PC-9 (cell line): ENCODE data around the gene SLC22A13. TPM values are rescaled to one million over a fixed set of nuclear protein-coding genes. Genes with fewer than 3 reads are reported as not detected.

Experiments used
- Bru-seq: library from RNA; stranded (reverse); fragments of 400-500 nt; gene quantifications from one replicate; lab custom pipeline; 2021; lab: Mats Ljungman, UMichigan
- BruChase-seq, 2 experiments: library from RNA; stranded (reverse); fragments of 400-500 nt; gene quantifications; one replicate each; lab custom pipeline; 2021; lab: Mats Ljungman, UMichigan
- BruUV-seq: library from RNA; stranded (reverse); fragments of 400-500 nt; replicated peaks from 2 replicates; lab custom pipeline; 2021; lab: Mats Ljungman, UMichigan
- CTCF ChIA-PET: fragments of 300-600 bp; sonication (Branson Sonifier 250); formaldehyde crosslinking; loops from one replicate; lab custom pipeline; 2022; ENCODE audit warnings: antibody characterized with exemption; lab: Charles Lee
- POLR2A ChIA-PET: fragments of 300-600 bp; sonication (Branson Sonifier 250); formaldehyde crosslinking; loops from one replicate; lab custom pipeline; 2022; ENCODE audit warnings: antibody characterized with exemption; ENCODE audit not compliant: unreplicated experiment; lab: Charles Lee
- DNase-seq, 2 experiments: peaks; one replicate each; pipeline versions ENCODE4 v3.0.0 to v3.0.0-alpha.2; 2015 to 2022; ENCODE audit warnings: mixed read lengths in 1 of 2
- H2AFZ ChIP-seq: fragments of 200-600 bp; sonication (generic); 2 replicates; pipeline ENCODE4 v1.8.1; 2017; ENCODE audit warnings: antibody characterized with exemption
- H3F3A ChIP-seq: fragments of 200-600 bp; sonication (generic); 2 replicates; pipeline ENCODE4 v1.8.1; 2017; ENCODE audit warnings: antibody characterized with exemption, mild to moderate bottlenecking, low read depth; ENCODE audit not compliant: insufficient read depth
- H3K27ac ChIP-seq: fragments of 200-600 bp; sonication (generic); 2 replicates; pipeline ENCODE4 v1.6.1; 2016; ENCODE audit warnings: mixed run types
- H3K27me3 ChIP-seq: fragments of 200-600 bp; sonication (generic); 2 replicates; pipeline ENCODE4 v1.6.1; 2016; ENCODE audit warnings: low read depth, mixed run types; ENCODE audit not compliant: insufficient read depth
- H3K36me3 ChIP-seq: fragments of 200-600 bp; sonication (generic); 2 replicates; pipeline ENCODE4 v1.6.1; 2016; ENCODE audit warnings: low read depth, mixed run types
- H3K4me1 ChIP-seq: fragments of 200-600 bp; sonication (generic); replicated peaks from 2 replicates; pipeline ENCODE4 v1.6.1; 2016; ENCODE audit warnings: mixed run types; ENCODE audit not compliant: insufficient read depth
- H3K4me2 ChIP-seq: fragments of 200-600 bp; sonication (generic); 2 replicates; pipeline ENCODE4 v1.6.1; 2017; ENCODE audit warnings: mixed run types
- H3K4me3 ChIP-seq: fragments of 200-600 bp; sonication (generic); 2 replicates; pipeline ENCODE4 v1.6.1; 2016; ENCODE audit warnings: mixed run types
- H3K79me2 ChIP-seq: fragments of 200-600 bp; sonication (generic); 2 replicates; pipeline ENCODE4 v1.6.1; 2017; ENCODE audit warnings: low read depth, mixed run types
- H3K9me2 ChIP-seq: fragments of 200-600 bp; sonication (generic); 2 replicates; pipeline ENCODE4 v1.8.1; 2017; ENCODE audit warnings: mild to moderate bottlenecking; ENCODE audit not compliant: insufficient read depth
- H3K9me3 ChIP-seq: fragments of 200-600 bp; sonication (generic); 2 replicates; pipeline ENCODE4 v1.8.1; 2016; ENCODE audit warnings: low read depth; ENCODE audit not compliant: insufficient read depth
- H4K20me1 ChIP-seq: fragments of 200-600 bp; sonication (generic); 2 replicates; pipeline ENCODE4 v1.8.1; 2017; ENCODE audit not compliant: insufficient read depth
- CTCF ChIP-seq: fragments of 200-600 bp; sonication (generic); conservative IDR thresholded peaks from 2 replicates; pipeline ENCODE4 v1.6.1; 2017; ENCODE audit warnings: mixed run types, antibody characterized with exemption, mild to moderate bottlenecking, moderate library complexity
- EZH2 ChIP-seq: fragments of 200-600 bp; sonication (generic); IDR thresholded peaks from 2 replicates; pipeline ENCODE4 v1.8.0; 2017; ENCODE audit warnings: antibody characterized with exemption, low read depth
- intact Hi-C: fragments of 100-400 bp; cut with micrococcal nuclease; formaldehyde crosslinking; loops from one replicate; pipeline ENCODE4 v1.10.0; 2022; ENCODE audit not compliant: unreplicated experiment
- long read RNA-seq: library from polyadenylated mRNA; stranded (forward); transcript quantifications from one replicate; pipeline ENCODE4 v2.0.0, GENCODE V29; 2022
- total RNA-seq: library from RNA; stranded (reverse); gene quantifications from 2 replicates; pipeline ENCODE4 v1.2.3, GENCODE V29; 2021

Gene SLC22A13
- total RNA-seq (0.40 and 0.44 TPM in 2 replicates), Bru-seq, nascent RNA (percentile 50 among the genes with signal in this experiment), BruChase-seq, experiment 1, labeled RNA remaining after a 2-hour chase (percentile 44 among the genes with signal in this experiment), BruChase-seq, experiment 2, labeled RNA remaining after a 6-hour chase (percentile 32 among the genes with signal in this experiment)
- long read RNA-seq: 0 reads

GRCh38 chr3:38265604-38266307 is at the start of gene SLC22A13:
TSS of gene SLC22A13 (plus strand) at chr3:38265812. CDS start at chr3:38265861, 49 bp downstream.
- H3K9me2 ChIP-seq: no peaks in the 10 kb centered on the region
- no peaks in the 10 kb centered on the region for H4K20me1 ChIP-seq
- intact Hi-C loops: no loop called here
- no peaks in the 10 kb centered on the region for H3K79me2 ChIP-seq
- no peaks in the 10 kb centered on the region for H3K27me3 ChIP-seq
- DNase-seq: no peak
- H3K27ac ChIP-seq: no peak within 1 kb of the TSS
- no peak within 1 kb of the TSS for H3K4me2 ChIP-seq
- no peaks in the 10 kb centered on the region for H3K36me3 ChIP-seq
- ChIA-PET POLR2A (no interaction called here), CTCF (no interaction called here)
- no TSS peak for BruUV-seq
- no peak within 1 kb of the TSS for H3K4me3 ChIP-seq
- no peaks in the 10 kb centered on the region for H3F3A ChIP-seq
- no peak within 1 kb of the TSS for H2AFZ ChIP-seq
- no peaks in the 10 kb centered on the region for H3K4me1 ChIP-seq
- TF ChIP-seq CTCF: no peak
- TF ChIP-seq EZH2: no peak
- no peaks in the 10 kb centered on the region for H3K9me3 ChIP-seq

- H2AFZ ChIP-seq: no peak overlapping the region
- POLR2A ChIA-PET: interaction anchor here (0.5 kb wide), 1 partner anchor 27 kb away, joined by 3 read pairs; no protein-coding TSS in a partner anchor
- no peak overlapping the region for H3K27ac ChIP-seq
- no peak overlapping the region for H3K4me2 ChIP-seq
- intact Hi-C loops: no loop called here
- peaks cover under 1% of the 10 kb centered on the region for H3F3A ChIP-seq
- H3K4me3 ChIP-seq: no peak overlapping the region
- H3K27me3 ChIP-seq: no peaks in the 10 kb centered on the region
- no peaks in the 10 kb centered on the region for H3K9me3 ChIP-seq
- no TSS peak for BruUV-seq
- H4K20me1 ChIP-seq: no peaks in the 10 kb centered on the region
- no peaks in the 10 kb centered on the region for H3K4me1 ChIP-seq
- peaks cover 20% of the 10 kb centered on the region; the same call in 1 of the 2 replicates for H3K36me3 ChIP-seq
- H3K9me2 ChIP-seq: no peaks in the 10 kb centered on the region
- no peak for TF ChIP-seq EZH2
- TF ChIP-seq CTCF: no peak
- CTCF ChIA-PET: no interaction called here
- peaks cover 16% of the 10 kb centered on the region for H3K79me2 ChIP-seq
- DNase-seq: no peak
Observed at GRCh38 chr3:38219609-38220197, 45.9 kb upstream of the SLC22A13 start.

- peaks cover 31% of the 10 kb centered on the region for H3K36me3 ChIP-seq
- H3K9me3 ChIP-seq: no peaks in the 10 kb centered on the region; the same call in 1 of the 2 replicates
- no peak overlapping the region for H3K27ac ChIP-seq
- no peaks in the 10 kb centered on the region for H3K27me3 ChIP-seq
- intact Hi-C loops: no loop called here
- H3K4me3 ChIP-seq: no peak overlapping the region
- no peaks in the 10 kb centered on the region for H4K20me1 ChIP-seq
- H3F3A ChIP-seq: no peaks in the 10 kb centered on the region; the same call in none of the 2 replicates
- ChIA-PET CTCF (no interaction called here), POLR2A (no interaction called here)
- no peak overlapping the region for H3K4me2 ChIP-seq
- H3K4me1 ChIP-seq: no peaks in the 10 kb centered on the region
- TF ChIP-seq EZH2 (no peak), CTCF (no peak)
- no TSS peak for BruUV-seq
- H2AFZ ChIP-seq: no peak overlapping the region
- DNase-seq: no peak
- peaks cover 12% of the 10 kb centered on the region; the same call in 1 of the 2 replicates for H3K79me2 ChIP-seq
- H3K9me2 ChIP-seq: no peaks in the 10 kb centered on the region
Observed at GRCh38 chr3:38221005-38221404, 44.6 kb upstream of the SLC22A13 start.
